ENCODE results near the gene UBASH3B. TPM values are rescaled to one million over a fixed set of nuclear protein-coding genes. Genes with fewer than 3 reads are reported as not detected.

Gene UBASH3B
- total RNA-seq, 1 experiment from 2014 or later = 8.0 TPM

GRCh38 chr11:122769126-122769780 lies 113.7 kb downstream of the UBASH3B start:
- no peak overlapping the region for H2AFZ ChIP-seq (ENCODE audit: low read length)
- H4K91ac ChIP-seq (ENCODE audit: insufficient read length, low read depth, low read length) = no peak overlapping the region
- no peaks in the 10 kb centered on the region for H3K9me3 ChIP-seq (ENCODE audit: control insufficient read depth, low read depth, low read length)
- no peak overlapping the region for H3K23ac ChIP-seq (ENCODE audit: insufficient read length, low read depth, low read length)
- TF ChIP-seq CTCF (conservative IDR thresholded peaks at IDR 0.05) = no peak
- H3K9me3 Mint-ChIP-seq = no peaks in the 10 kb centered on the region
- no peak overlapping the region for H2BK15ac ChIP-seq (ENCODE audit: low read depth, low read length)
- no CpG with 5 or more reads among the region's 4 CpGs for WGBS (ENCODE audit: extremely low coverage, insufficient read length, low lambda C conversion rate)
- no peak overlapping the region for H3K9ac ChIP-seq (ENCODE audit: extremely low read depth, insufficient read length, low read length)
- H3K23me2 ChIP-seq (ENCODE audit: insufficient read length, low read depth, low read length, poor library complexity, severe bottlenecking) = no peaks in the 10 kb centered on the region
- no peak overlapping the region for H4K5ac ChIP-seq (ENCODE audit: insufficient read length, low read depth, low read length)
- peaks cover 0 to 4% of the 10 kb centered on the region in 2 experiments; a peak in 3 of 4 replicates for H3K4me1 Mint-ChIP-seq
- H3K27ac ChIP-seq (ENCODE audit: insufficient read length, low read depth, low read length) = no peak overlapping the region
- H4K8ac ChIP-seq (replicated peaks; ENCODE audit: insufficient read length, low read depth, low read length) = no peak overlapping the region
- H3K4ac ChIP-seq (ENCODE audit: low read depth, low read length) = no peak overlapping the region
- no peak overlapping the region for H2BK5ac ChIP-seq (ENCODE audit: insufficient read length, low read length)
- DNase-seq = no peak
- no peaks in the 10 kb centered on the region for H3K27me3 ChIP-seq (ENCODE audit: insufficient read depth, low read length)
- H2AK5ac ChIP-seq (ENCODE audit: insufficient read length, low read length) = no peak overlapping the region
- no peak overlapping the region for H3K18ac ChIP-seq (ENCODE audit: insufficient read length, low read depth, low read length)
- peaks cover 5% of the 10 kb centered on the region; the same call in 1 of the 2 replicates for H3K27me3 Mint-ChIP-seq (ENCODE audit: low read depth)
- H3K4me3 Mint-ChIP-seq = no peak overlapping the region
- no peaks in the 10 kb centered on the region for H4K20me1 ChIP-seq (ENCODE audit: control insufficient read depth, insufficient read depth, insufficient read length)
- no peak overlapping the region for H3K56ac ChIP-seq (ENCODE audit: insufficient read length, low read depth, low read length)
- H3T11ph ChIP-seq (ENCODE audit: low read length) = no peak overlapping the region
- H3K36me3 Mint-ChIP-seq (ENCODE audit: insufficient read depth in 1 of 3, low read depth in 3 of 3) = no peaks in the 10 kb centered on the region; a peak in 1 of 7 replicates
- no peak overlapping the region for H2BK20ac ChIP-seq (ENCODE audit: low read depth, low read length, poor library complexity, severe bottlenecking)
- no peaks in the 10 kb centered on the region for H3K79me2 ChIP-seq (ENCODE audit: insufficient read depth, low read length)
- no peak overlapping the region for H3K4me2 ChIP-seq (ENCODE audit: insufficient read depth, insufficient read length, low read length)
- H3K79me1 ChIP-seq (ENCODE audit: insufficient read depth, low read depth, low read length, poor library complexity, severe bottlenecking) = no peaks in the 10 kb centered on the region
- H3K4me1 ChIP-seq (ENCODE audit: insufficient read depth, low read length) = no peaks in the 10 kb centered on the region
- H2BK12ac ChIP-seq (ENCODE audit: insufficient read length, low read depth, low read length) = no peak overlapping the region
- H3K14ac ChIP-seq (ENCODE audit: insufficient read depth, low read length) = no peak overlapping the region
- no peak overlapping the region for H3K27ac Mint-ChIP-seq
- H2BK120ac ChIP-seq (ENCODE audit: low read depth, low read length, poor library complexity, severe bottlenecking) = no peak overlapping the region
